ENCODE measurements around the gene GP5. TPM values are rescaled to one million over a fixed set of nuclear protein-coding genes. Genes with fewer than 3 reads are reported as not detected.

GP5 gene
- total and polyA plus RNA-seq, 2 of the 13 experiments (the other 11 are each of a cell fraction or from before 2014, with no cell fraction given): not detected

DNA sequence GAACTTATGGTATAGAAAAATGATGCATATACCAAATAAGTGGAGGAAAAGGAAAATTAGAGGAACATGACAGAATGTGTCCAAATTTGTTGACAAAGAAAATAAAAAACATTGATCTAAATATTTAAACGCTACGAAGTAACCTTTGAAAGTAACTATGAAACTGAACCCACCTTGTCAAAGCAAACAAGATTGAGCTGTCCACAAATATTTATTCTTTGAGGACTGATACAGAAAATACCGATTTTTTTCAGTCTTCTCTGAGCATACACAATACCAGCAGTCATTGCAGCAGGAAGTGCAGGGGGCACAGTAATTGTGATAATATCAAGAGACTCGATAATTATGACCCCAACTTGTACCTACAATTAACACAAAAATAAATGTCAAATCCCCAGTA, 47.7 kb upstream of the GP5 start (continued):
- TF ChIP-seq SRSF9 (IDR thresholded peaks at IDR 0.05; ENCODE audit: borderline replicate concordance, insufficient read depth, low read depth, low read length, poor library complexity, severe bottlenecking) (no peak), MATR3 (CRISPR knock-in tag; IDR thresholded peaks at IDR 0.05) (no peak), POLR2G (IDR thresholded peaks at IDR 0.05; ENCODE audit: low read depth, low read length) (no peak), PHF20 (CRISPR knock-in tag; IDR thresholded peaks at IDR 0.05) (no peak), KLF13 (CRISPR knock-in tag; IDR thresholded peaks at IDR 0.05) (no peak), GABPA (IDR thresholded peaks at IDR 0.05; ENCODE audit: low read depth, low read length) (no peak), GABPA (CRISPR knock-in tag; IDR thresholded peaks at IDR 0.05; ENCODE audit: low read depth) (no peak), CEBPG (CRISPR knock-in tag; IDR thresholded peaks at IDR 0.05) (peak; percentile 28; the same call in 1 of the 2 replicates)
- TF ChIP-seq, protein P1, sequence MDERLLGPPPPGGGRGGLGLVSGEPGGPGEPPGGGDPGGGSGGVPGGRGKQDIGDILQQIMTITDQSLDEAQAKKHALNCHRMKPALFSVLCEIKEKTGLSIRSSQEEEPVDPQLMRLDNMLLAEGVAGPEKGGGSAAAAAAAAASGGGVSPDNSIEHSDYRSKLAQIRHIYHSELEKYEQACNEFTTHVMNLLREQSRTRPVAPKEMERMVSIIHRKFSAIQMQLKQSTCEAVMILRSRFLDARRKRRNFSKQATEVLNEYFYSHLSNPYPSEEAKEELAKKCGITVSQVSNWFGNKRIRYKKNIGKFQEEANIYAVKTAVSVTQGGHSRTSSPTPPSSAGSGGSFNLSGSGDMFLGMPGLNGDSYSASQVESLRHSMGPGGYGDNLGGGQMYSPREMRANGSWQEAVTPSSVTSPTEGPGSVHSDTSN (CRISPR knock-in tag; IDR thresholded peaks at IDR 0.05): no peak
- TF ChIP-seq, protein P2, sequence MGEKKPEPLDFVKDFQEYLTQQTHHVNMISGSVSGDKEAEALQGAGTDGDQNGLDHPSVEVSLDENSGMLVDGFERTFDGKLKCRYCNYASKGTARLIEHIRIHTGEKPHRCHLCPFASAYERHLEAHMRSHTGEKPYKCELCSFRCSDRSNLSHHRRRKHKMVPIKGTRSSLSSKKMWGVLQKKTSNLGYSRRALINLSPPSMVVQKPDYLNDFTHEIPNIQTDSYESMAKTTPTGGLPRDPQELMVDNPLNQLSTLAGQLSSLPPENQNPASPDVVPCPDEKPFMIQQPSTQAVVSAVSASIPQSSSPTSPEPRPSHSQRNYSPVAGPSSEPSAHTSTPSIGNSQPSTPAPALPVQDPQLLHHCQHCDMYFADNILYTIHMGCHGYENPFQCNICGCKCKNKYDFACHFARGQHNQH (CRISPR knock-in tag; IDR thresholded peaks at IDR 0.05): no peak
- TF ChIP-seq, protein P3, sequence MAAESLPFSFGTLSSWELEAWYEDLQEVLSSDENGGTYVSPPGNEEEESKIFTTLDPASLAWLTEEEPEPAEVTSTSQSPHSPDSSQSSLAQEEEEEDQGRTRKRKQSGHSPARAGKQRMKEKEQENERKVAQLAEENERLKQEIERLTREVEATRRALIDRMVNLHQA (CRISPR knock-in tag; IDR thresholded peaks at IDR 0.05): 0 out of 2 replicates have a peak, but pooled peaks have one; percentile 35
- TF ChIP-seq, protein P4, sequence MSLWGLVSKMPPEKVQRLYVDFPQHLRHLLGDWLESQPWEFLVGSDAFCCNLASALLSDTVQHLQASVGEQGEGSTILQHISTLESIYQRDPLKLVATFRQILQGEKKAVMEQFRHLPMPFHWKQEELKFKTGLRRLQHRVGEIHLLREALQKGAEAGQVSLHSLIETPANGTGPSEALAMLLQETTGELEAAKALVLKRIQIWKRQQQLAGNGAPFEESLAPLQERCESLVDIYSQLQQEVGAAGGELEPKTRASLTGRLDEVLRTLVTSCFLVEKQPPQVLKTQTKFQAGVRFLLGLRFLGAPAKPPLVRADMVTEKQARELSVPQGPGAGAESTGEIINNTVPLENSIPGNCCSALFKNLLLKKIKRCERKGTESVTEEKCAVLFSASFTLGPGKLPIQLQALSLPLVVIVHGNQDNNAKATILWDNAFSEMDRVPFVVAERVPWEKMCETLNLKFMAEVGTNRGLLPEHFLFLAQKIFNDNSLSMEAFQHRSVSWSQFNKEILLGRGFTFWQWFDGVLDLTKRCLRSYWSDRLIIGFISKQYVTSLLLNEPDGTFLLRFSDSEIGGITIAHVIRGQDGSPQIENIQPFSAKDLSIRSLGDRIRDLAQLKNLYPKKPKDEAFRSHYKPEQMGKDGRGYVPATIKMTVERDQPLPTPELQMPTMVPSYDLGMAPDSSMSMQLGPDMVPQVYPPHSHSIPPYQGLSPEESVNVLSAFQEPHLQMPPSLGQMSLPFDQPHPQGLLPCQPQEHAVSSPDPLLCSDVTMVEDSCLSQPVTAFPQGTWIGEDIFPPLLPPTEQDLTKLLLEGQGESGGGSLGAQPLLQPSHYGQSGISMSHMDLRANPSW (CRISPR knock-in tag; IDR thresholded peaks at IDR 0.05; ENCODE audit: borderline replicate concordance): no peak
- TF ChIP-seq, protein P5, sequence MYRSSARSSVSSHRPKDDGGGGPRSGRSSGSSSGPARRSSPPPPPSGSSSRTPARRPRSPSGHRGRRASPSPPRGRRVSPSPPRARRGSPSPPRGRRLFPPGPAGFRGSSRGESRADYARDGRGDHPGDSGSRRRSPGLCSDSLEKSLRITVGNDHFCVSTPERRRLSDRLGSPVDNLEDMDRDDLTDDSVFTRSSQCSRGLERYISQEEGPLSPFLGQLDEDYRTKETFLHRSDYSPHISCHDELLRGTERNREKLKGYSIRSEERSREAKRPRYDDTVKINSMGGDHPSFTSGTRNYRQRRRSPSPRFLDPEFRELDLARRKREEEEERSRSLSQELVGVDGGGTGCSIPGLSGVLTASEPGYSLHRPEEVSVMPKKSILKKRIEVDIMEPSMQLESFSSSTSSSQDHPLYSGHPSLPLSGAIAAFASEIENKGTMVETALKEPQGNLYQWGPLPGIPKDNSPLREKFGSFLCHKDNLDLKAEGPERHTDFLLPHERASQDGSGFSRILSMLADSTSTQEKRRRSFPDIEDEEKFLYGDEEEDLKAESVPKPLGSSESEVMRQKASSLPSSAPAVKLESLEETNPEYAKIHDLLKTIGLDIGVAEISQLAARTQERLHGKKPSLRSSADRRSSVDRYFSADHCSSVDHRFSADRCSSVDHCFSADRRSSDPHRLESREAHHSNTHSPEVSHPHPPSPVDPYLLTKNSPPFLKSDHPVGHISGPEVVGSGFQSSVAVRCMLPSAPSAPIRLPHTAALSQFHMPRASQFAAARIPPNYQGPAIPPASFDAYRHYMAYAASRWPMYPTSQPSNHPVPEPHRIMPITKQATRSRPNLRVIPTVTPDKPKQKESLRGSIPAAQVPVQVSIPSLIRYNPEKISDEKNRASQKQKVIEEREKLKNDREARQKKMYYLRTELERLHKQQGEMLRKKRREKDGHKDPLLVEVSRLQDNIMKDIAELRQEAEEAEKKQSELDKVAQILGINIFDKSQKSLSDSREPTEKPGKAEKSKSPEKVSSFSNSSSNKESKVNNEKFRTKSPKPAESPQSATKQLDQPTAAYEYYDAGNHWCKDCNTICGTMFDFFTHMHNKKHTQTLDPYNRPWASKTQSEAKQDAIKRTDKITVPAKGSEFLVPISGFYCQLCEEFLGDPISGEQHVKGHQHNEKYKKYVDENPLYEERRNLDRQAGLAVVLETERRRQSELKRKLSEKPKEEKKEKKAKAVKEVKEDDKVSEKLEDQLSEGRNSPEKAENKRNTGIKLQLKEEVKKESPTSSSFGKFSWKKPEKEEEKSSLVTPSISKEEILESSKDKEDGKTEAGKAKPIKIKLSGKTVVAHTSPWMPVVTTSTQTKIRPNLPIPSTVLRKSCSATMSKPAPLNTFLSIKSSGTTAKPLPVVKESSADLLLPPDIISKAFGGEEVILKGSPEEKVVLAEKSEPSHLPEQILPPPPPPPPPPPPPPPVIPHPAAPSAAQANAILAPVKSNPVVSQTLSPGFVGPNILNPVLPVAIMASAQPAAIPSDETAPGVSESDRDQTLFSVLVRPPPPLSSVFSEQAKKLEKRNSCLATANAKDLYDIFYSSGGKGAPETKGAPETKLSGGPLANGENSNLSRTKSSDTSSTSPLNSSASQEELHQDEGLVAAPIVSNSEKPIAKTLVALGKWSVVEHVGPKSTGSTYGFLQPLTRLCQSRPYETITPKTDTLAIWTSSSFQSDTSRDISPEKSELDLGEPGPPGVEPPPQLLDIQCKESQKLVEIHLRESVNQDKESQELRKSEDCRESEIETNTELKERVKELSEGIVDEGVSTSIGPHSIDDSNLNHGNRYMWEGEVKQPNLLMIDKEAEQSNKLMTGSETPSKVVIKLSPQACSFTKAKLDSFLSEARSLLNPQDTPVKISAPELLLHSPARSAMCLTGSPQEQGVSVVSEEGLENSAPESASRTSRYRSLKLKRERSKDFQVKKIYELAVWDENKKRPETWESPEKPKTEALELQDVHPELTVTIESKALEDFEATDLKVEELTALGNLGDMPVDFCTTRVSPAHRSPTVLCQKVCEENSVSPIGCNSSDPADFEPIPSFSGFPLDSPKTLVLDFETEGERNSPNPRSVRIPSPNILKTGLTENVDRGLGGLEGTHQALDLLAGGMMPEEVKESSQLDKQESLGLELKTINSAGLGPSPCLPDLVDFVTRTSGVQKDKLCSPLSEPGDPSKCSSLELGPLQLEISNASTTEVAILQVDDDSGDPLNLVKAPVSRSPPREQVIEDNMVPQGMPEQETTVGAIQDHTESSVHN (CRISPR knock-in tag; IDR thresholded peaks at IDR 0.05): no peak
